Peyer's patch (tissue), 4 donors: ENCODE measurements around the gene IL10RB.

Experiments used
- POLR2A ChIP-seq, 2 donors: fragments of 450-650 bp; IDR thresholded peaks; one replicate each; pipeline ENCODE4 v1.5.1; 2017; ENCODE audit warnings: antibody characterized with exemption in 2 of 2, mild to moderate bottlenecking in 2 of 2, moderate library complexity in 2 of 2
- TF ChIP-seq, protein P1 (sequence below), 6 experiments: fragments of 450-650 bp in 4 of 6; fragments of 200-600 bp in 2 of 6; sonication (generic) in 1 of 6; IDR thresholded peaks; one replicate each; pipeline ENCODE4 v1.5.1; 2017 to 2019; ENCODE audit warnings: antibody characterized with exemption in 6 of 6, mild to moderate bottlenecking in 3 of 6, moderate library complexity in 1 of 6

DNA sequence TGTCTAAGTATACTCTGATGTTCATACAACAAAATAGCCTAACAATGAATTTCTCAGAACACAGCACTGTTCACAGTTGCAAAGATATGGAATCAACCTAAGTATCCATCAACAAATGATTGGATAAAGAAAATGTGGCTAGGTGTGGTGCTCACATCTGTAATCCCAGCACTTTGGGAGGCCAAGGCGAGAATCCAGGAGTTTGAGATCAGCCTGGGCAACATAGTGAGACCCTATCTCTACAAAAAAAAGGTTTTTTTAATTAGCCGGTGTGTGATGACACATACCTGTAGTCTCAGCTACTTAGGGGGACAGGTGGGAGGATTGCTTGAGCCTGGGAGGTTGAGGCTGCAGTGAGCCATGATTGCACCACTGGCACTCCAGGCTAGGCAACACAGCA lies 25.8 kb upstream of the IL10RB start:
- TF ChIP-seq, protein P1, sequence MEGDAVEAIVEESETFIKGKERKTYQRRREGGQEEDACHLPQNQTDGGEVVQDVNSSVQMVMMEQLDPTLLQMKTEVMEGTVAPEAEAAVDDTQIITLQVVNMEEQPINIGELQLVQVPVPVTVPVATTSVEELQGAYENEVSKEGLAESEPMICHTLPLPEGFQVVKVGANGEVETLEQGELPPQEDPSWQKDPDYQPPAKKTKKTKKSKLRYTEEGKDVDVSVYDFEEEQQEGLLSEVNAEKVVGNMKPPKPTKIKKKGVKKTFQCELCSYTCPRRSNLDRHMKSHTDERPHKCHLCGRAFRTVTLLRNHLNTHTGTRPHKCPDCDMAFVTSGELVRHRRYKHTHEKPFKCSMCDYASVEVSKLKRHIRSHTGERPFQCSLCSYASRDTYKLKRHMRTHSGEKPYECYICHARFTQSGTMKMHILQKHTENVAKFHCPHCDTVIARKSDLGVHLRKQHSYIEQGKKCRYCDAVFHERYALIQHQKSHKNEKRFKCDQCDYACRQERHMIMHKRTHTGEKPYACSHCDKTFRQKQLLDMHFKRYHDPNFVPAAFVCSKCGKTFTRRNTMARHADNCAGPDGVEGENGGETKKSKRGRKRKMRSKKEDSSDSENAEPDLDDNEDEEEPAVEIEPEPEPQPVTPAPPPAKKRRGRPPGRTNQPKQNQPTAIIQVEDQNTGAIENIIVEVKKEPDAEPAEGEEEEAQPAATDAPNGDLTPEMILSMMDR (IDR thresholded peaks at IDR 0.05) = no peak
- TF ChIP-seq POLR2A (IDR thresholded peaks at IDR 0.05) = no peak
